ENCODE results near the gene EHD1. TPM values are rescaled to one million over a fixed set of nuclear protein-coding genes. Genes with fewer than 3 reads are reported as not detected.

EHD1 gene
- total and polyA plus RNA-seq, 2 of the 4 experiments (the other 2 are of a cell fraction): 107 to 209 TPM

GRCh38 chr11:64916775-64917662 is 38.6 kb upstream of the EHD1 start, which contains the start of gene ATG2A:
ATG2A (minus strand) TSS chr11:64917209; CDS start chr11:64917135, 74 bp downstream.
- Histone ChIP-seq H2BK15ac (ENCODE audit: low read depth, low read length) (no peak within 1 kb of the TSS), H3K4me2 (ENCODE audit: low read depth, low read length) (peak within 1 kb of the TSS; percentile 80), H3K27ac (ENCODE audit: insufficient read depth, low read length) (peak within 1 kb of the TSS; percentile 69), H3K9ac (ENCODE audit: low read depth, low read length) (peak within 1 kb of the TSS; percentile 82), H4K5ac (ENCODE audit: low read depth, low read length) (peak within 1 kb of the TSS; percentile 61), H3K4ac (ENCODE audit: low read depth, low read length) (peak within 1 kb of the TSS; percentile 89), H2AFZ (replicated peaks; ENCODE audit: low read length, poor library complexity) (peak within 1 kb of the TSS; percentile 91), H3K36me3 (ENCODE audit: control insufficient read depth, insufficient read depth, low read length) (peaks cover 12% of the 10 kb centered on the region), H4K91ac (ENCODE audit: insufficient read depth, low read depth, low read length) (peak within 1 kb of the TSS; percentile 80), H3K9me1 (ENCODE audit: insufficient read depth, low read length) (no peaks in the 10 kb centered on the region), H3K56ac (ENCODE audit: extremely low read depth, insufficient read depth, low read length) (peak within 1 kb of the TSS; percentile 74), H3K23ac (ENCODE audit: low read depth, low read length) (peak within 1 kb of the TSS; percentile 93), H4K8ac (ENCODE audit: low read depth in 2 of 2, low read length in 2 of 2) (peak within 1 kb of the TSS; percentile 28 to 93; a peak in 3 of 4 replicates), H3K79me1 (ENCODE audit: low read depth in 1 of 2, low read length in 2 of 2) (peaks cover 7 to 26% of the 10 kb centered on the region in 2 experiments), H2AK5ac (ENCODE audit: low read depth, low read length) (peak within 1 kb of the TSS; percentile 91), H2AK9ac (replicated peaks; ENCODE audit: low read depth, low read length, poor library complexity) (peak within 1 kb of the TSS; percentile 97), H3K18ac (ENCODE audit: low read depth, low read length) (peak within 1 kb of the TSS; percentile 14; the same call in 1 of the 2 replicates), H3K4me1 (ENCODE audit: control insufficient read depth, insufficient read depth, low read length) (peaks cover 7% of the 10 kb centered on the region), H2BK5ac (ENCODE audit: low read depth, low read length, poor library complexity, severe bottlenecking) (peak within 1 kb of the TSS; percentile 71), H4K20me1 (ENCODE audit: insufficient read depth, low read length) (no peaks in the 10 kb centered on the region; the same call in 1 of the 2 replicates), H3K9me3 (ENCODE audit: control insufficient read depth, insufficient read depth, low read length) (no peaks in the 10 kb centered on the region), H3K14ac (replicated peaks; ENCODE audit: low read depth, low read length) (peak within 1 kb of the TSS; percentile 92), H2BK120ac (ENCODE audit: low read depth, low read length) (peak within 1 kb of the TSS; percentile 41; the same call in 1 of the 2 replicates), H3K27me3 (ENCODE audit: control insufficient read depth, insufficient read depth, low read length) (no peaks in the 10 kb centered on the region), H2BK20ac (ENCODE audit: low read depth, low read length) (no peak within 1 kb of the TSS), H3K4me3 (ENCODE audit: insufficient read depth, low read depth, low read length) (peak within 1 kb of the TSS; percentile 78)
- WGBS, 2 experiments (ENCODE audit: extremely low coverage in 2 of 2, insufficient read length in 1 of 2): 0% methylated on average over 28 of the region's 57 CpGs; no CpG with 5 or more reads in 1 of the 2 experiments
- intact Hi-C loops (cut with micrococcal nuclease) (loop anchor here (2.0 to 5.0 kb wide), 2 partner anchors 62 to 180 kb away; partner anchors contain the start of gene VPS51), dilution Hi-C loops (cut with HindIII; ENCODE audit: low sequenced_read_pairs, unreplicated experiment) (no loop called here), in situ Hi-C loops (cut with MboI; ENCODE audit: low sequenced_read_pairs) (no loop called here)
- no TSS peak for BruUV-seq (replicated peaks)
- ChIA-PET CTCF (no interaction called here), POLR2A (ENCODE audit: unreplicated experiment) (no interaction called here)
- ATAC-seq (ENCODE audit: low read depth) (peak; percentile 97), DNase-seq (peak; percentile 100)
- TF ChIP-seq USF2 (IDR thresholded peaks at IDR 0.05; ENCODE audit: low read depth, low read length): no peak
- TF ChIP-seq POLR2A (IDR thresholded peaks at IDR 0.05; ENCODE audit: low read depth, low read length): peak; percentile 89
- no peak for TF ChIP-seq SMC3 (IDR thresholded peaks at IDR 0.05; ENCODE audit: low read depth, low read length)
- peak; percentile 74 for TF ChIP-seq RCOR1 (IDR thresholded peaks at IDR 0.05; ENCODE audit: insufficient replicate concordance, low read length)
- TF ChIP-seq CEBPB (IDR thresholded peaks at IDR 0.05; ENCODE audit: low read depth, low read length): peak; percentile 94
- TF ChIP-seq CTCF (conservative IDR thresholded peaks at IDR 0.05; ENCODE audit: low read depth, low read length): no peak
- peak; percentile 44; the same call in 1 of the 2 replicates for TF ChIP-seq BHLHE40 (IDR thresholded peaks at IDR 0.05; ENCODE audit: low read depth, low read length)
- TF ChIP-seq MAZ (IDR thresholded peaks at IDR 0.05; ENCODE audit: borderline replicate concordance, low read depth, low read length): peak; percentile 77; the same call in 1 of the 2 replicates
- TF ChIP-seq MXI1 (IDR thresholded peaks at IDR 0.05; ENCODE audit: borderline replicate concordance, low read depth, low read length): peak; percentile 83

All from IMR-90 (cell line).